Tibial nerve (tissue), 4 donors: ENCODE measurements around the gene FAM228A.

ENCODE experiments used
- CTCF ChIP-seq, 5 experiments: fragments of 200-600 bp in 3 of 5; fragments of 450-650 bp in 2 of 5; sonication (generic) in 3 of 5; IDR thresholded peaks; one replicate each; pipeline ENCODE4 v1.5.1; 2016 to 2019; ENCODE audit warnings: antibody characterized with exemption in 5 of 5, mild to moderate bottlenecking in 3 of 5, moderate library complexity in 2 of 5
- EP300 ChIP-seq, 2 donors: sonication (generic); formaldehyde crosslinking; IDR thresholded peaks; one replicate each; pipeline ENCODE4 v1.6.1; 2017; ENCODE audit warnings: antibody characterized with exemption in 2 of 2, mild to moderate bottlenecking in 1 of 2

GRCh38 chr2:24209389-24210105, 34.7 kb downstream of the FAM228A start:
- TF ChIP-seq CTCF (IDR thresholded peaks at IDR 0.05) (no peak), EP300 (IDR thresholded peaks at IDR 0.05) (no peak)
